SK-N-SH (cell line): ENCODE measurements around the gene CDC23. TPM values are rescaled to one million over a fixed set of nuclear protein-coding genes. Genes with fewer than 3 reads are reported as not detected.

Source experiments
- CTCF ChIA-PET: fragments of 300-600, 350-600 bp; formaldehyde crosslinking; extraction: SDS; loops from one replicate; lab custom pipeline; 2021; lab: Yijun Ruan, JAX
- POLR2A ChIA-PET: fragments of 350-600 bp; sonication (Branson Sonifier 250); formaldehyde crosslinking; extraction: SDS; loops from one replicate; lab custom pipeline; 2020; ENCODE audit warnings: antibody characterized with exemption, inconsistent platforms; lab: Yijun Ruan, JAX
- DNase-seq: peaks from one replicate; pipeline ENCODE4 v3.0.0; 2012
- H2AFZ ChIP-seq: fragments of 200-600 bp; sonication (generic); 2 replicates; pipeline ENCODE4 v1.8.1; 2016; ENCODE audit warnings: antibody characterized with exemption, mild to moderate bottlenecking, low read depth
- H3F3A ChIP-seq: fragments of 200-600 bp; sonication (generic); replicated peaks from 2 replicates; pipeline ENCODE3; 2016; ENCODE audit warnings: antibody characterized with exemption, mild to moderate bottlenecking; ENCODE audit not compliant: insufficient read depth
- H3K27ac ChIP-seq, 2 experiments: fragments of 200-500 bp in 1 of 2; fragments of 200-600 bp in 1 of 2; sonication (Bioruptor generic) in 1 of 2; sonication (generic), shearing (Covaris generic) in 1 of 2; 2 replicates each; pipeline versions ENCODE4 v1.5.1 to v1.6.1; 2014 to 2016; ENCODE audit warnings: low read depth in 2 of 2, inconsistent platforms in 1 of 2, low read length in 1 of 2, mild to moderate bottlenecking in 1 of 2, mixed read lengths in 1 of 2
- H3K27me3 ChIP-seq: fragments of 200-600 bp; sonication (generic), shearing (Covaris generic); 2 replicates; pipeline ENCODE4 v1.6.1; 2016; ENCODE audit warnings: mixed run types; ENCODE audit not compliant: insufficient read depth
- H3K36me3 ChIP-seq, 2 experiments: fragments of 200-500 bp in 1 of 2; fragments of 200-600 bp in 1 of 2; sonication (Bioruptor generic) in 1 of 2; sonication (generic) in 1 of 2; replicated peaks in 1 of 2; 2 replicates each; pipeline versions ENCODE3 to v1.5.1; 2014 to 2016; ENCODE audit warnings: low read length in 1 of 2, mild to moderate bottlenecking in 1 of 2; ENCODE audit not compliant: insufficient read depth in 2 of 2, control insufficient read depth in 1 of 2
- H3K4me1 ChIP-seq, 2 experiments: fragments of 200-500 bp in 1 of 2; fragments of 200-600 bp in 1 of 2; sonication (Bioruptor generic) in 1 of 2; sonication (generic), shearing (Covaris generic) in 1 of 2; 2 replicates each; pipeline versions ENCODE4 v1.5.1 to v1.6.1; 2014 to 2016; ENCODE audit warnings: low read depth in 1 of 2, low read length in 1 of 2, mixed run types in 1 of 2; ENCODE audit not compliant: insufficient read depth in 2 of 2, control insufficient read depth in 1 of 2
- H3K4me2 ChIP-seq: fragments of 200-600 bp; sonication (generic), shearing (Covaris generic); 2 replicates; pipeline ENCODE4 v1.6.1; 2017; ENCODE audit warnings: mixed run types
- H3K4me3 ChIP-seq, 2 experiments: fragments of 200-500 bp in 1 of 2; fragments of 200-600 bp in 1 of 2; sonication (Bioruptor generic) in 1 of 2; sonication (generic), shearing (Covaris generic) in 1 of 2; 2 replicates each; pipeline versions ENCODE4 v1.5.1 to v1.8.1; 2014 to 2016; ENCODE audit warnings: low read depth in 2 of 2, inconsistent platforms in 1 of 2, low read length in 1 of 2, mild to moderate bottlenecking in 1 of 2, mixed read lengths in 1 of 2, moderate library complexity in 1 of 2
- H3K79me2 ChIP-seq: fragments of 200-600 bp; sonication (generic); 2 replicates; pipeline ENCODE4 v1.8.1; 2017; ENCODE audit warnings: mild to moderate bottlenecking; ENCODE audit not compliant: insufficient read depth
- H3K9ac ChIP-seq: fragments of 200-600 bp; sonication (generic); 2 replicates; pipeline ENCODE4 v1.6.1; 2017; ENCODE audit warnings: mixed run types
- H3K9me2 ChIP-seq: fragments of 200-600 bp; sonication (generic); 2 replicates; pipeline ENCODE4 v1.6.1; 2017; ENCODE audit warnings: mixed run types
- H3K9me3 ChIP-seq: fragments of 200-600 bp; sonication (generic); 2 replicates; pipeline ENCODE4 v1.6.1; 2017; ENCODE audit warnings: mixed run types, mild to moderate bottlenecking, moderate library complexity
- H4K20me1 ChIP-seq: fragments of 200-600 bp; sonication (generic); 2 replicates; pipeline ENCODE4 v1.6.1; 2017; ENCODE audit warnings: mild to moderate bottlenecking, mixed run types; ENCODE audit not compliant: insufficient read depth
- CHD2 ChIP-seq: fragments of 150-350 bp; IDR thresholded peaks from 2 replicates; pipeline ENCODE4 v1.6.1; 2018; ENCODE audit warnings: low read length; ENCODE audit not compliant: partially characterized antibody
- ELF1 ChIP-seq: IDR thresholded peaks from 2 replicates; pipeline ENCODE4 v1.4.0; 2012
- EP300 ChIP-seq, 2 experiments: IDR thresholded peaks; 2 replicates each; pipeline versions ENCODE4 v1.4.0 to v1.6.1; 2012; ENCODE audit warnings: borderline replicate concordance in 1 of 2, low read depth in 1 of 2, low read length in 1 of 2
- FOSL2 ChIP-seq: IDR thresholded peaks from 2 replicates; pipeline ENCODE4 v1.4.0; 2012; ENCODE audit warnings: low read depth, mild to moderate bottlenecking, moderate library complexity, borderline replicate concordance
- GABPA ChIP-seq: IDR thresholded peaks from 2 replicates; pipeline ENCODE4 v1.4.0; 2012; ENCODE audit warnings: low read depth, mild to moderate bottlenecking
- NFIC ChIP-seq: IDR thresholded peaks from 2 replicates; pipeline ENCODE4 v1.4.0; 2012; ENCODE audit warnings: borderline replicate concordance
- POLR2AphosphoS5 ChIP-seq: IDR thresholded peaks from 2 replicates; pipeline ENCODE4 v1.6.1; 2012; ENCODE audit warnings: low read depth, low read length
- RAD21 ChIP-seq: IDR thresholded peaks from 2 replicates; pipeline ENCODE4 v1.6.1; 2012; ENCODE audit warnings: mild to moderate bottlenecking, low read length
- TEAD4 ChIP-seq: IDR thresholded peaks from 2 replicates; pipeline ENCODE4 v1.4.0; 2012; ENCODE audit warnings: mild to moderate bottlenecking, borderline replicate concordance; ENCODE audit not compliant: insufficient read depth
- YY1 ChIP-seq: IDR thresholded peaks from 2 replicates; pipeline ENCODE4 v1.4.0; 2012; ENCODE audit warnings: low read depth, mild to moderate bottlenecking
- WGBS: methylation state at CpG from one replicate; pipeline ENCODE4 v1.1.6; 2017; ENCODE audit warnings: low lambda C conversion rate; 5-methylcytosine and 5-hydroxymethylcytosine counted together
- polyA plus RNA-seq, 3 experiments: library from polyadenylated mRNA; depleted of rRNA; stranded (reverse); fragments of >200 nt; gene quantifications; 2 replicates each; pipeline ENCODE4 v1.2.3, GENCODE V29; 2012
- TF ChIP-seq, protein P1 (sequence below): fragments of 150-350 bp; IDR thresholded peaks from 2 replicates; pipeline ENCODE4 v1.6.1; 2016; ENCODE audit warnings: mild to moderate bottlenecking, low read depth, low read length
- TF ChIP-seq, protein P2 (sequence below): IDR thresholded peaks from 2 replicates; pipeline ENCODE4; 2012

Gene CDC23
- polyA plus RNA-seq, 1 of the 3 experiments (the other 2 are of a cell fraction), result 20.2 TPM

DNA sequence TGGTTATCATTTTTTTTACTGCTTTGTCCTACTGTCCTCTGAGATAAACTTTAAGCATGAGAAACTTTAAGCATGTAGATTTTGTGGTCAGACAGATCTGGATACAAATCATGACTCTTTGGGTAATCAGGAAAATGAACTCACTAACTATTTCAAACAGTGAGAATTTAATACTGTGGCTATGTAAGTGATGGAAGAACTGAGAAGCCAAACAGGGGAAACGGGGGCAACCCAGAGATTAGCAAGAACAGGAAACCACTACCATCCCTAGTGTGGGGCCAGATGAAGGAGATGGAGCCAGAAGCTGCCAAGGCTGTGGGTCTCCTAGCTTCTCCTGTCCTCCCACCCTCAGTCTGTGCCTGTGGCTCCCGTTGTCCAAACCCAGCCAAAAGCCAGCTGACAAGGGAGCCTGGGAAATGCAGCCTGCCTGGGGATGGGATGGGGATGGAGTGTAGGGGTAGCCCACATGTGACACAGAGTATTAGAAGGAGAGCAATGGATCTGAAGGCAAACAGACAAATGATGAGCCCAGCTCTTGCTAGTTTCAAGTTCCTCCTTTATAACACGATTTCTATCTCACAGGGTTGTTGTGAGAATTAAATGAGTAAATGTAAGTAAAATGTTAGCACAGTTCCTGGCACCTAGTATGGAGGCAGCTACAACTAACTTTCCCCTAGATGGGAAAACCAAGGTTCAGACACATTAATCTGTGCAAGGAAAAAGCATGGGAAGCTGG, 27.7 kb upstream of the CDC23 start:
- TF ChIP-seq EP300 (IDR thresholded peaks at IDR 0.05; ENCODE audit: borderline replicate concordance in 1 of 2, low read depth in 1 of 2, low read length in 1 of 2), result no peak
- TF ChIP-seq TEAD4, result no peak
- no peak for TF ChIP-seq YY1
- TF ChIP-seq FOSL2, result no peak
- TF ChIP-seq ELF1, result no peak
- TF ChIP-seq CHD2, result no peak
- TF ChIP-seq POLR2AphosphoS5, result no peak
- TF ChIP-seq NFIC, result no peak
- TF ChIP-seq RAD21, result no peak
- TF ChIP-seq, protein P1, sequence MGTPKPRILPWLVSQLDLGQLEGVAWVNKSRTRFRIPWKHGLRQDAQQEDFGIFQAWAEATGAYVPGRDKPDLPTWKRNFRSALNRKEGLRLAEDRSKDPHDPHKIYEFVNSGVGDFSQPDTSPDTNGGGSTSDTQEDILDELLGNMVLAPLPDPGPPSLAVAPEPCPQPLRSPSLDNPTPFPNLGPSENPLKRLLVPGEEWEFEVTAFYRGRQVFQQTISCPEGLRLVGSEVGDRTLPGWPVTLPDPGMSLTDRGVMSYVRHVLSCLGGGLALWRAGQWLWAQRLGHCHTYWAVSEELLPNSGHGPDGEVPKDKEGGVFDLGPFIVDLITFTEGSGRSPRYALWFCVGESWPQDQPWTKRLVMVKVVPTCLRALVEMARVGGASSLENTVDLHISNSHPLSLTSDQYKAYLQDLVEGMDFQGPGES, result no peak
- Histone ChIP-seq H3K9ac (no peak overlapping the region), H3K4me1 (peaks cover 0 to 10% of the 10 kb centered on the region in 2 experiments; a peak in 1 of 4 replicates), H2AFZ (no peak overlapping the region), H3K4me3 (no peak overlapping the region), H4K20me1 (no peaks in the 10 kb centered on the region), H3K9me3 (no peaks in the 10 kb centered on the region), H3K27me3 (peaks cover 16% of the 10 kb centered on the region; the same call in 1 of the 2 replicates), H3K79me2 (no peaks in the 10 kb centered on the region), H3K27ac (no peak overlapping the region), H3K4me2 (no peak overlapping the region), H3F3A (no peaks in the 10 kb centered on the region), H3K9me2 (no peaks in the 10 kb centered on the region), H3K36me3 (no peaks in the 10 kb centered on the region)
- 86% methylated on average over 3 of the region's 3 CpGs for WGBS
- ChIA-PET CTCF (interaction anchor here (0.6 to 4.5 kb wide), 6 partner anchors 9 to 112 kb away, joined by 3 to 36 read pairs (median 13); partner anchors contain the start of genes GFRA3 and KDM3B), POLR2A (interaction anchor here (1.8 kb wide), 1 partner anchor 62 kb away, joined by 3 read pairs; the partner anchor contains the start of gene KIF20A)
- DNase-seq, result no peak

DNA sequence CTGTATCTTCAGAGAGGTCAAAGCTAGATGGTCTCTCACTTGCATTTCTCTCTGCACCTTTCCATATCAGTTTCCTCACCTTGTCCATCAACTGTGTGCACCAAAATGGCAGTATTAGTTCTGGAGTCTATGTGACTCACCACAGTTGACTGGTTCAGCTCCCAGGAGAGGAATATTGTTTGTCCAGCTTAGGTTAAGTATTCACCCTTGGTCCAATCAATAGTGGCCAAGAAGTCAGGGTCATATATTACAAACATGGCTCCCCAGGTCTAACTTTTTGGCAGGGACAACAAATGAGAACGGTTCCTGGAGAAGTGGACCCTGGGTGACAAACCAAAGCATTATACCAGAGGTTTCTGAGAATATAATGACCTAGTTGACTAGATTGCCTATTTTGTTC, 24.9 kb upstream of the CDC23 start:
- H3K4me3 ChIP-seq, result no peak overlapping the region
- DNase-seq, result no peak
- no peak for TF ChIP-seq GABPA
- TF ChIP-seq FOSL2, result no peak
- TF ChIP-seq EP300 (IDR thresholded peaks at IDR 0.05; ENCODE audit: borderline replicate concordance in 1 of 2, low read depth in 1 of 2, low read length in 1 of 2), result no peak
- TF ChIP-seq, protein P2, sequence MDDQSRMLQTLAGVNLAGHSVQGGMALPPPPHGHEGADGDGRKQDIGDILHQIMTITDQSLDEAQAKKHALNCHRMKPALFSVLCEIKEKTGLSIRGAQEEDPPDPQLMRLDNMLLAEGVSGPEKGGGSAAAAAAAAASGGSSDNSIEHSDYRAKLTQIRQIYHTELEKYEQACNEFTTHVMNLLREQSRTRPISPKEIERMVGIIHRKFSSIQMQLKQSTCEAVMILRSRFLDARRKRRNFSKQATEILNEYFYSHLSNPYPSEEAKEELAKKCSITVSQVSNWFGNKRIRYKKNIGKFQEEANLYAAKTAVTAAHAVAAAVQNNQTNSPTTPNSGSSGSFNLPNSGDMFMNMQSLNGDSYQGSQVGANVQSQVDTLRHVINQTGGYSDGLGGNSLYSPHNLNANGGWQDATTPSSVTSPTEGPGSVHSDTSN, result no peak
- TF ChIP-seq, protein P1, result no peak
- TF ChIP-seq, all 33 proteins: peak for 0
- WGBS, result 82% methylated on average over 1 of the region's 1 CpG
- H3K9me2 ChIP-seq, result no peaks in the 10 kb centered on the region
- no peaks in the 10 kb centered on the region for H3K79me2 ChIP-seq
- no peak overlapping the region for H2AFZ ChIP-seq
- peaks cover 0 to 10% of the 10 kb centered on the region in 2 experiments; a peak in 1 of 4 replicates for H3K4me1 ChIP-seq
- no peak overlapping the region for H3K4me2 ChIP-seq
- no peaks in the 10 kb centered on the region for H3K36me3 ChIP-seq
- H3K9ac ChIP-seq, result no peak overlapping the region
- no peak overlapping the region for H3K27ac ChIP-seq
- no peaks in the 10 kb centered on the region for H4K20me1 ChIP-seq
- CTCF ChIA-PET, result interaction anchor here (1.4 to 4.5 kb wide), 3 partner anchors 15 to 114 kb away, joined by 3 to 36 read pairs (median 3); no protein-coding TSS in a partner anchor
- POLR2A ChIA-PET, result no interaction called here
- H3F3A ChIP-seq, result no peaks in the 10 kb centered on the region
- no peaks in the 10 kb centered on the region for H3K9me3 ChIP-seq
- H3K27me3 ChIP-seq, result peaks cover 16% of the 10 kb centered on the region; the same call in 1 of the 2 replicates
